GM21390 (cell line): ENCODE results near the gene EVPL.
"Not testable (repeated sequence)": the region's sequence is repeated elsewhere in the genome, so short reads cannot be mapped to it uniquely, and the experiment has no call there.

Experiments used
- ATAC-seq: cut with Tn5 transposase; IDR thresholded peaks from one replicate; pipeline ENCODE4 v1.9.1; 2021; ENCODE audit not compliant: unreplicated experiment

EVPL gene

GRCh38 chr17:76048711-76049110, 21.6 kb upstream of the EVPL start:
- ATAC-seq, result no peak

GRCh38 chr17:76048025-76048605, 21.0 kb upstream of the EVPL start:
- no peak for ATAC-seq

- no peak for ATAC-seq
Observed at GRCh38 chr17:76046064-76046463, 19.0 kb upstream of the EVPL start.

GRCh38 chr17:76044475-76045007, 17.4 kb upstream of the EVPL start:
- ATAC-seq, result not testable (repeated sequence)

- ATAC-seq, result not testable (repeated sequence)
Observed at GRCh38 chr17:76042868-76043267, 15.8 kb upstream of the EVPL start.

GRCh38 chr17:76040376-76040775, 13.3 kb upstream of the EVPL start:
- ATAC-seq, result no peak

GRCh38 chr17:76039121-76039520, 12.0 kb upstream of the EVPL start:
- ATAC-seq, result no peak

- no peak for ATAC-seq
Observed at GRCh38 chr17:76038050-76038449, 10.9 kb upstream of the EVPL start.

GRCh38 chr17:76036497-76037261, 9.6 kb upstream of the EVPL start:
- no peak for ATAC-seq

GRCh38 chr17:76034428-76035350, 7.6 kb upstream of the EVPL start:
- ATAC-seq, result no peak

- no peak for ATAC-seq
Observed at GRCh38 chr17:76033139-76033538, 6.0 kb upstream of the EVPL start.

GRCh38 chr17:76032780-76033108, 5.6 kb upstream of the EVPL start:
- no peak for ATAC-seq

GRCh38 chr17:76032073-76032779, 5.1 kb upstream of the EVPL start:
- ATAC-seq, result no peak

GRCh38 chr17:76026714-76027158, 370 bp downstream of the EVPL start:
- no peak for ATAC-seq

GRCh38 chr17:76025294-76025693, 1.8 kb downstream of the EVPL start:
- ATAC-seq, result no peak

- no peak for ATAC-seq
Observed at GRCh38 chr17:76024353-76024752, 2.8 kb downstream of the EVPL start.

GRCh38 chr17:76023900-76024237, 3.2 kb downstream of the EVPL start:
- ATAC-seq, result no peak

- ATAC-seq, result no peak
Observed at GRCh38 chr17:76022973-76023899, 3.9 kb downstream of the EVPL start.

GRCh38 chr17:76022285-76022684, 4.8 kb downstream of the EVPL start:
- ATAC-seq, result no peak
